Esophagus muscularis mucosa (tissue), 4 donors: ENCODE data around the gene CBX6.
A peak's percentile ranks its signal among the peaks of the same experiment; 100 is the strongest.

ENCODE experiments used
- EP300 ChIP-seq: sonication (generic); formaldehyde crosslinking; IDR thresholded peaks from one replicate; pipeline ENCODE4 v1.6.1; 2017; ENCODE audit warnings: antibody characterized with exemption
- POLR2A ChIP-seq: fragments of 450-650 bp; IDR thresholded peaks from one replicate; pipeline ENCODE4 v1.6.1; 2017; ENCODE audit warnings: antibody characterized with exemption, moderate library complexity, mild to moderate bottlenecking, low read depth
- POLR2AphosphoS5 ChIP-seq, 2 donors: sonication (generic); formaldehyde crosslinking; IDR thresholded peaks; one replicate each; pipeline ENCODE4 v1.6.1; 2017; ENCODE audit warnings: antibody characterized with exemption in 2 of 2
- TF ChIP-seq, protein P1 (sequence below), 3 experiments: fragments of 200-600 bp in 2 of 3; fragments of 450-650 bp in 1 of 3; sonication (generic) in 2 of 3; IDR thresholded peaks; one replicate each; pipeline ENCODE4 v1.5.1; 2017 to 2019; ENCODE audit warnings: antibody characterized with exemption in 3 of 3, mild to moderate bottlenecking in 2 of 3, moderate library complexity in 1 of 3

- TF ChIP-seq, protein P1, sequence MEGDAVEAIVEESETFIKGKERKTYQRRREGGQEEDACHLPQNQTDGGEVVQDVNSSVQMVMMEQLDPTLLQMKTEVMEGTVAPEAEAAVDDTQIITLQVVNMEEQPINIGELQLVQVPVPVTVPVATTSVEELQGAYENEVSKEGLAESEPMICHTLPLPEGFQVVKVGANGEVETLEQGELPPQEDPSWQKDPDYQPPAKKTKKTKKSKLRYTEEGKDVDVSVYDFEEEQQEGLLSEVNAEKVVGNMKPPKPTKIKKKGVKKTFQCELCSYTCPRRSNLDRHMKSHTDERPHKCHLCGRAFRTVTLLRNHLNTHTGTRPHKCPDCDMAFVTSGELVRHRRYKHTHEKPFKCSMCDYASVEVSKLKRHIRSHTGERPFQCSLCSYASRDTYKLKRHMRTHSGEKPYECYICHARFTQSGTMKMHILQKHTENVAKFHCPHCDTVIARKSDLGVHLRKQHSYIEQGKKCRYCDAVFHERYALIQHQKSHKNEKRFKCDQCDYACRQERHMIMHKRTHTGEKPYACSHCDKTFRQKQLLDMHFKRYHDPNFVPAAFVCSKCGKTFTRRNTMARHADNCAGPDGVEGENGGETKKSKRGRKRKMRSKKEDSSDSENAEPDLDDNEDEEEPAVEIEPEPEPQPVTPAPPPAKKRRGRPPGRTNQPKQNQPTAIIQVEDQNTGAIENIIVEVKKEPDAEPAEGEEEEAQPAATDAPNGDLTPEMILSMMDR (IDR thresholded peaks at IDR 0.05) = peak; percentile 26 to 47 (median 42)
- TF ChIP-seq POLR2AphosphoS5 (IDR thresholded peaks at IDR 0.05) = no peak
- no peak for TF ChIP-seq POLR2A
- TF ChIP-seq EP300 = no peak
These were observed 28.8 kb downstream of the CBX6 start for GRCh38 chr22:38843201-38843656.
